Activated T-cell treated with anti-CD3 and anti-CD28 coated beads, Interleukin-2, amount 50 U/mL, for 24 hours (primary cell): ENCODE results near the gene DMRTC2.

Experiments used
- DNase-seq: peaks from one replicate; pipeline ENCODE4 v3.0.0-alpha.2; 2020
- H3K27ac Mint-ChIP-seq: 2 replicates; pipeline ENCODE4 v1.8.0; 2020; ENCODE audit warnings: mild to moderate bottlenecking, mixed read lengths
- H3K27me3 Mint-ChIP-seq: 2 replicates; pipeline ENCODE4 v1.8.0; 2020; ENCODE audit warnings: mixed read lengths
- H3K36me3 Mint-ChIP-seq: 2 replicates; pipeline ENCODE4 v1.8.0; 2020; ENCODE audit warnings: low read depth, mixed read lengths
- H3K4me1 Mint-ChIP-seq: 2 replicates; pipeline ENCODE4 v1.8.0; 2020; ENCODE audit warnings: low read depth, mixed read lengths
- H3K4me3 Mint-ChIP-seq: 2 replicates; pipeline ENCODE4 v1.8.0; 2020; ENCODE audit warnings: mild to moderate bottlenecking, moderate library complexity, mixed read lengths
- H3K9me3 Mint-ChIP-seq: 2 replicates; pipeline ENCODE4 v1.8.0; 2020; ENCODE audit warnings: mixed read lengths

Gene DMRTC2

GRCh38 chr19:41898235-41898634 lies 53.4 kb downstream of the DMRTC2 start:
- Mint-ChIP-seq H3K27me3 (no peaks in the 10 kb centered on the region), H3K4me1 (peaks cover 42% of the 10 kb centered on the region), H3K36me3 (peaks cover 80% of the 10 kb centered on the region), H3K27ac (peak overlapping the region; percentile 73), H3K9me3 (no peaks in the 10 kb centered on the region), H3K4me3 (no peak overlapping the region)
- no peak for DNase-seq
